ENCODE measurements around the gene COX5B. TPM values are rescaled to one million over a fixed set of nuclear protein-coding genes. Genes with fewer than 3 reads are reported as not detected.

Gene COX5B
- total RNA-seq, 4 donors from 2014 or later = 260 to 595 (median 427) TPM

DNA sequence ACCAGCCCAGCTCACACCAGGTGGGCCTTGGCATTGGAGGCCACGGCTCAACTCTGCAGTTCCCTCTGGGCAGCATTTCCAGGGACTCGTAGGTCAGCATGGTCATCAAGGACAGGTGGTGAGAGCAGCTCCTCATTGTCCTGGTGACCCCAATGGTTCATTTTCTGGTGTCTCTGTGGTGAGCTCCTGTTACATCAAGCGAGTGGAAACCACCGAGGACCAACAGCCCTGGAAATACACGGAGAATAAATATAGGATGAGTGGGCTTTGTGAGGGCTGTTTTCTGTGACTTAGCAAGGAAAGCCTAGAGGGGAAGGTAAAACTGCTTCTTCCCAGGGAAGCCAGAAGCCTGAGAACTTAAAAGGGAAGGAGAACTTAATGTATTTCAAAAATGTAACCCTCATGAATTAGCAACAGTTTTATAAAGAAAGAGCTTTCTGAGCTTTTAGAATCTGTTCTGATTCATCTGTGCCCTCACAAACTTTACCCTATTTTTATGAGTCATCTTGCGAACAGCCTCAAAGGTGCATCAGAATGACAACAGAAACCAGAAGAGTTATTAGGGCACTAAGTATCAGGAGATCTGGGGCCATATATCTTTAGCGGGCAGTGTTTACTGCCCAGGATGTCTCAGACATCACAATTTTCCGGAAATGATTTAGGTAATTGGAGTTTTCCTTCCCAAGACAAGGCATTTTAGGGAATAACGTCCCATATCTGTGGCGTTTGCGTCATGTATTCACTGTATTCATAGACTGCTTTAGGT is 42.4 kb downstream of the COX5B start:
- 87% methylated on average over 10 of the region's 11 CpGs for WGBS
- H3K4me3 ChIP-seq = no peak overlapping the region
- DNase-seq (ENCODE audit: low spot score in 2 of 2) = no peak
- H3K27me3 ChIP-seq = no peaks in the 10 kb centered on the region
- no peak for TF ChIP-seq POLR2A (IDR thresholded peaks at IDR 0.05)
- TF ChIP-seq EP300 (IDR thresholded peaks at IDR 0.05) = no peak
- TF ChIP-seq, protein P1, sequence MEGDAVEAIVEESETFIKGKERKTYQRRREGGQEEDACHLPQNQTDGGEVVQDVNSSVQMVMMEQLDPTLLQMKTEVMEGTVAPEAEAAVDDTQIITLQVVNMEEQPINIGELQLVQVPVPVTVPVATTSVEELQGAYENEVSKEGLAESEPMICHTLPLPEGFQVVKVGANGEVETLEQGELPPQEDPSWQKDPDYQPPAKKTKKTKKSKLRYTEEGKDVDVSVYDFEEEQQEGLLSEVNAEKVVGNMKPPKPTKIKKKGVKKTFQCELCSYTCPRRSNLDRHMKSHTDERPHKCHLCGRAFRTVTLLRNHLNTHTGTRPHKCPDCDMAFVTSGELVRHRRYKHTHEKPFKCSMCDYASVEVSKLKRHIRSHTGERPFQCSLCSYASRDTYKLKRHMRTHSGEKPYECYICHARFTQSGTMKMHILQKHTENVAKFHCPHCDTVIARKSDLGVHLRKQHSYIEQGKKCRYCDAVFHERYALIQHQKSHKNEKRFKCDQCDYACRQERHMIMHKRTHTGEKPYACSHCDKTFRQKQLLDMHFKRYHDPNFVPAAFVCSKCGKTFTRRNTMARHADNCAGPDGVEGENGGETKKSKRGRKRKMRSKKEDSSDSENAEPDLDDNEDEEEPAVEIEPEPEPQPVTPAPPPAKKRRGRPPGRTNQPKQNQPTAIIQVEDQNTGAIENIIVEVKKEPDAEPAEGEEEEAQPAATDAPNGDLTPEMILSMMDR (IDR thresholded peaks at IDR 0.05) = no peak
- no peak for TF ChIP-seq POLR2AphosphoS5 (IDR thresholded peaks at IDR 0.05)
- no peaks in the 10 kb centered on the region for H3K36me3 ChIP-seq
- H3K4me1 ChIP-seq = no peaks in the 10 kb centered on the region
- no peaks in the 10 kb centered on the region for H3K9me3 ChIP-seq
- H3K27ac ChIP-seq = no peak overlapping the region

DNA sequence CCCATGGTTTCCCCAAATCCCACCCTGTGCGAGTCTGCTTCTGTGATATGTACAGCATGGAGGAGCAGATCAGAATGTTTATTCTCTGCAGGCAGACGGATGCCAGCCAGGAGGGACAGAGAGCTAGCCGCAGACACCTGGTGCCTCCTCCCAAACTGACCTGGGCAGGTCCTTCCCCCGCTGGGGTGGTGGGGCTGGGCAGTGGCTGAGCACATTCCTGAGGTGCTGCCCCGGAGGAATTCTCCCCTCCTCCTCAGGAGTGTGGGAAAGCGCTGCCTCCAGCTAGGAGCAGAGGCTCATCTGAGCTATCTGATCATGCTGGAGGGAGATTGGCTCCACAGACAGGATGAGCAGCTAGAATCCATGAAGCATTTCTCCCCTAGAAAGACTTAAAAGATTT is 45.3 kb downstream of the COX5B start:
- H3K27me3 ChIP-seq = no peaks in the 10 kb centered on the region
- WGBS = 60% methylated on average over 4 of the region's 6 CpGs
- H3K36me3 ChIP-seq = no peaks in the 10 kb centered on the region
- no peaks in the 10 kb centered on the region for H3K4me1 ChIP-seq
- DNase-seq (ENCODE audit: low spot score in 2 of 2) = no peak
- H3K9me3 ChIP-seq = no peaks in the 10 kb centered on the region
- no peak for TF ChIP-seq EP300 (IDR thresholded peaks at IDR 0.05)
- TF ChIP-seq, protein P1 (IDR thresholded peaks at IDR 0.05) = no peak
- TF ChIP-seq POLR2A (IDR thresholded peaks at IDR 0.05) = no peak
- no peak for TF ChIP-seq POLR2AphosphoS5 (IDR thresholded peaks at IDR 0.05)
- H3K4me3 ChIP-seq = no peak overlapping the region
- H3K27ac ChIP-seq = no peak overlapping the region

DNA sequence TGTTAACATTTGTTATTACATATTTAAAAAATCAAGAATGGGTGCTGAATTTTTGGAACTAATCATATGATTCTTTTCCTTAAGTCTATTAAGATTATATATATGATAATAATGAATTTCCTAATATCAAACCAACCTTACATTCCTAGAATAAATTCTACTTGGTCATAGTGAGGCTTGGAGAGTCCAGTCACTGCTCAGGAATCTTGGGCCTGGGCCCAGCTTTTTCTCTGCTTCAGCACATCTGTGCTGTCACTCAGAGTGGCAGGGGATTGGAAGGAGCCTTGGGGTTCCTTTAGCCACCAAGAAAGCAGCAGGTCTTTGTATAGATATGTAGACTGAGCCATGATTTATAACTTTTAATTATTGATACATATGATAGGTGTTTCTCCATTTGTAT is 47.6 kb downstream of the COX5B start:
- no peak for DNase-seq (ENCODE audit: low spot score in 2 of 2)
- Histone ChIP-seq H3K4me1 (peaks cover 5% of the 10 kb centered on the region), H3K27me3 (no peaks in the 10 kb centered on the region), H3K9me3 (no peaks in the 10 kb centered on the region), H3K4me3 (no peak overlapping the region), H3K27ac (no peak overlapping the region), H3K36me3 (no peaks in the 10 kb centered on the region)
- TF ChIP-seq POLR2AphosphoS5 (IDR thresholded peaks at IDR 0.05) (no peak), EP300 (IDR thresholded peaks at IDR 0.05) (no peak), POLR2A (IDR thresholded peaks at IDR 0.05) (no peak)
- TF ChIP-seq, protein P1 (IDR thresholded peaks at IDR 0.05) = no peak

DNA sequence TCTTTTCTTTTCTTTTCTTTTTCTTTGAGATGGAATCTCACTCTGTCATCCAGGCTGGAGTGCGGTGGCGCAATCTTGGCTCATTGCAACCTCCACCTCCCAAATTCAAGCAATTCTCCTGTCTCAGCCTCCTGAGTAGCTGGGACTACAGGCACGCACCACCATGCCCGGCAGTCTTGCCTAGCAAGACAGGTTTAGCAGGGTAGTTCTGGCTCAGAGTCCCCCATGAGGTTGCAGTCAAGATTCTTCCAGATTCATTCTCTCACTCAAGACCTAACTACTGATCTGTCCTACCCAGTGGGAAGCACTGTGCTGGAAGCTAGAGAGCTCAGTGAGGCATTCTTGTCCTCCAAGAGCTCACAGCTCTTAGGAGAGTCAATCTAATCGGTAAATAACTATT is 49.9 kb downstream of the COX5B start:
- Histone ChIP-seq H3K27ac (no peak overlapping the region), H3K27me3 (no peaks in the 10 kb centered on the region), H3K36me3 (no peaks in the 10 kb centered on the region), H3K4me1 (peaks cover 5% of the 10 kb centered on the region), H3K9me3 (no peaks in the 10 kb centered on the region), H3K4me3 (no peak overlapping the region)
- TF ChIP-seq EP300 (IDR thresholded peaks at IDR 0.05) (no peak), POLR2AphosphoS5 (IDR thresholded peaks at IDR 0.05) (no peak), POLR2A (IDR thresholded peaks at IDR 0.05) (no peak)
- TF ChIP-seq, protein P1 (IDR thresholded peaks at IDR 0.05) = no peak
- no peak for DNase-seq (ENCODE audit: low spot score in 2 of 2)
- 84% methylated on average over 5 of the region's 5 CpGs for WGBS

DNA sequence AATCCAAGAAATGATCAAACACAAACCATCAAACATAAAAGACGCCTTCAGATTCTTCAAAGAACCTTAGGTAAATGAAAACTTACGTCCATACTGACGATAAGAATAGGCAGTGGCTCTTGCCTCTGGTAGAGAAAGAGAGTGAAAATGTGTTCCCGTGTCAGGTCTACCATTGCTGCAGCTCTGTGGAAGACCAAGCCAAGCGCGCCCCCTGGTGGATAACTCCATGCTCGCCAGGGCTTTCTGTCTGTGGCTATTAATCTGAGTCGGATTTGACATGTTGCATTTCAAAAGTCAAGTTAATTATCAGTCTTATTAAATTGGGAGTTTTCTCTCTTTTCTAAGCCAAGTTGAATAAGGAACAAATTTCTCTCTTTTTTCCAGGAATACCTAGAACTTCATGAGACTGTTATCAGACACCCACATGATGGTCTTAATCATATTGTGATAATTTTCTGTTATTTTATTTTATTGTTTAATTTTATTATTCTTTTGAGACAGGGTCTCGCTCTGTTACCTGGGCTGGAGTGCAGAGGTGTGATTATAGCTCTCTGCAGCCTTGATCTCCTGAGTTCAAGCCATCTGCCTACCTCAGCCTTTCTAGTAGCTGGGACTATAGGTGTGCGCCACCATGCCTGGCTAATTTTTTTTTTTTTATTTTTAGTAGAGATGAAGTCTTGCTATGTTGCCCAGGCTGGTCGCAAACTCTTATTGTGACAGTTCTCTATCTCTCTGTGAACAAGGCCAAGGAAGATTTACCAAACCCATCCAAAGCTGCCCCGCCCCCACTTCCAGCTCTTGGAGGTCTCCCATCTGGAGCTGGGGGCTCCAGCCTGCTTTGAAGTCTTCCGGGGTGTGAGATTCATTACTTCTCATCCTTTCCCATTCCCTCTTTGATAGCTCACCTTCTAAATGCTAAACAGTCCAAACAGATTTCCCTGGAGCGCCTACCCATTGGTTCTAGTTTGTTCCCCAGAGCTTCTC is 51.7 kb downstream of the COX5B start:
- Histone ChIP-seq H3K9me3 (no peaks in the 10 kb centered on the region), H3K27me3 (no peaks in the 10 kb centered on the region), H3K4me1 (peaks cover 5% of the 10 kb centered on the region), H3K27ac (no peak overlapping the region), H3K4me3 (no peak overlapping the region), H3K36me3 (no peaks in the 10 kb centered on the region)
- peak; percentile 94 for DNase-seq (ENCODE audit: low spot score in 2 of 2)
- TF ChIP-seq, protein P1 (IDR thresholded peaks at IDR 0.05) = peak; percentile 85 to 97
- TF ChIP-seq POLR2AphosphoS5 (IDR thresholded peaks at IDR 0.05) = no peak
- 30% methylated on average over 14 of the region's 14 CpGs for WGBS
